ENCODE results near the gene SLC6A17. TPM values are rescaled to one million over a fixed set of nuclear protein-coding genes. Genes with fewer than 3 reads are reported as not detected.
A peak's percentile ranks its signal among the peaks of the same experiment; 100 is the strongest.

Gene SLC6A17
- total RNA-seq, 1 experiment from 2014 or later, result 0.17 TPM

DNA sequence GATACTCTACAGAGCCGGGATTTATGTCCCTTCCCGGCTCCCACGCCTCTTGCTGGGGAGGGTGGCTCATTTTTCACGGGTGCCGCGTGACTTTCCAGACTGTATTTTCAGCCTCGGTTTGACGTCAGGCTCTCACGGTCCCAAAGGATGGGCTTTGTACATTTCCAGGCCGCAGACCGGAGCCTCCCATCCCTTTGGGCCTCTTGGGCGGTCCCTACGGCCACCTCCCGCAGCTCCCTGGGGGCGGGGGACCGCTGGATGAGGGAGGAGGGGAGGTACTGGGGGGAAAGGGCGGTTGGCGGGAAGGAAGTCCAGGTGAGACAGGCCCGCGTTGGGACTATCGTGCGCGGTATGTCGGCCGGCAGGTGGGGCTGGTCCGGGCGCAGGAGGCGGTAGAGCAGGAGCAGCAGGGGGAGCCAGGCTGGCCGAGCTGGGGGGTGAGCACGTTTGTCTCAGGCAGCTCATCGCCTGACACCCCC is 20.1 kb upstream of the SLC6A17 start:
- H3K79me1 ChIP-seq (ENCODE audit: insufficient read depth, low read depth, low read length, poor library complexity, severe bottlenecking), result no peaks in the 10 kb centered on the region
- no peak overlapping the region for H2BK15ac ChIP-seq (ENCODE audit: low read depth, low read length)
- H3K9me3 ChIP-seq (ENCODE audit: control insufficient read depth, low read depth, low read length), result no peaks in the 10 kb centered on the region
- peak overlapping the region; percentile 13 for H3K4me2 ChIP-seq (ENCODE audit: insufficient read depth, insufficient read length, low read length)
- H2BK5ac ChIP-seq (ENCODE audit: insufficient read length, low read length), result no peak overlapping the region
- no peaks in the 10 kb centered on the region for H4K20me1 ChIP-seq (ENCODE audit: control insufficient read depth, insufficient read depth, insufficient read length)
- H2AK5ac ChIP-seq (ENCODE audit: insufficient read length, low read length), result no peak overlapping the region
- Mint-ChIP-seq H3K27me3 (ENCODE audit: low read depth) (peaks cover 50% of the 10 kb centered on the region), H3K27ac (no peak overlapping the region), H3K9me3 (no peaks in the 10 kb centered on the region; a peak in 2 of 5 replicates), H3K4me3 (no peak overlapping the region), H3K36me3 (ENCODE audit: insufficient read depth in 1 of 3, low read depth in 3 of 3) (no peaks in the 10 kb centered on the region), H3K4me1 (peaks cover 8 to 18% of the 10 kb centered on the region in 2 experiments)
- H3K56ac ChIP-seq (ENCODE audit: insufficient read length, low read depth, low read length), result no peak overlapping the region
- H3K4me1 ChIP-seq (ENCODE audit: insufficient read depth, low read length), result no peaks in the 10 kb centered on the region; the same call in 1 of the 2 replicates
- no peak overlapping the region for H3K23ac ChIP-seq (ENCODE audit: insufficient read length, low read depth, low read length)
- H3K14ac ChIP-seq (ENCODE audit: insufficient read depth, low read length), result no peak overlapping the region
- no peak overlapping the region for H3K4ac ChIP-seq (ENCODE audit: low read depth, low read length)
- H3T11ph ChIP-seq (ENCODE audit: low read length), result no peak overlapping the region
- H4K91ac ChIP-seq (ENCODE audit: insufficient read length, low read depth, low read length), result no peak overlapping the region
- H2AFZ ChIP-seq (ENCODE audit: low read length), result no peak overlapping the region
- no peaks in the 10 kb centered on the region for H3K23me2 ChIP-seq (ENCODE audit: insufficient read length, low read depth, low read length, poor library complexity, severe bottlenecking)
- H2BK120ac ChIP-seq (ENCODE audit: low read depth, low read length, poor library complexity, severe bottlenecking), result no peak overlapping the region
- no peak overlapping the region for H4K8ac ChIP-seq (replicated peaks; ENCODE audit: insufficient read length, low read depth, low read length)
- H3K9ac ChIP-seq (ENCODE audit: extremely low read depth, insufficient read length, low read length), result no peak overlapping the region
- H3K18ac ChIP-seq (ENCODE audit: insufficient read length, low read depth, low read length), result no peak overlapping the region
- peak; percentile 81 for DNase-seq
- no peak overlapping the region for H2BK20ac ChIP-seq (ENCODE audit: low read depth, low read length, poor library complexity, severe bottlenecking)
- no peak overlapping the region for H4K5ac ChIP-seq (ENCODE audit: insufficient read length, low read depth, low read length)
- no peak overlapping the region for H3K27ac ChIP-seq (ENCODE audit: insufficient read length, low read depth, low read length)
- H2BK12ac ChIP-seq (ENCODE audit: insufficient read length, low read depth, low read length), result no peak overlapping the region
- TF ChIP-seq, protein P1, sequence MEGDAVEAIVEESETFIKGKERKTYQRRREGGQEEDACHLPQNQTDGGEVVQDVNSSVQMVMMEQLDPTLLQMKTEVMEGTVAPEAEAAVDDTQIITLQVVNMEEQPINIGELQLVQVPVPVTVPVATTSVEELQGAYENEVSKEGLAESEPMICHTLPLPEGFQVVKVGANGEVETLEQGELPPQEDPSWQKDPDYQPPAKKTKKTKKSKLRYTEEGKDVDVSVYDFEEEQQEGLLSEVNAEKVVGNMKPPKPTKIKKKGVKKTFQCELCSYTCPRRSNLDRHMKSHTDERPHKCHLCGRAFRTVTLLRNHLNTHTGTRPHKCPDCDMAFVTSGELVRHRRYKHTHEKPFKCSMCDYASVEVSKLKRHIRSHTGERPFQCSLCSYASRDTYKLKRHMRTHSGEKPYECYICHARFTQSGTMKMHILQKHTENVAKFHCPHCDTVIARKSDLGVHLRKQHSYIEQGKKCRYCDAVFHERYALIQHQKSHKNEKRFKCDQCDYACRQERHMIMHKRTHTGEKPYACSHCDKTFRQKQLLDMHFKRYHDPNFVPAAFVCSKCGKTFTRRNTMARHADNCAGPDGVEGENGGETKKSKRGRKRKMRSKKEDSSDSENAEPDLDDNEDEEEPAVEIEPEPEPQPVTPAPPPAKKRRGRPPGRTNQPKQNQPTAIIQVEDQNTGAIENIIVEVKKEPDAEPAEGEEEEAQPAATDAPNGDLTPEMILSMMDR (conservative IDR thresholded peaks at IDR 0.05), result peak; percentile 62
- no peaks in the 10 kb centered on the region; the same call in 1 of the 2 replicates for H3K79me2 ChIP-seq (ENCODE audit: insufficient read depth, low read length)
- H3K27me3 ChIP-seq (ENCODE audit: insufficient read depth, low read length), result peaks cover 7% of the 10 kb centered on the region; the same call in 1 of the 2 replicates
- WGBS (ENCODE audit: extremely low coverage, insufficient read length, low lambda C conversion rate), result no CpG with 5 or more reads among the region's 31 CpGs

Measured in H9 (cell line).